Skin epidermis (tissue), 12 donors: Measurements from ENCODE around the gene GINM1.

Experiments
- H3K27ac ChIP-seq, 21 experiments: fragments of 200-600 bp; sonication (generic) in 11 of 21; one replicate each; pipeline ENCODE4 v1.5.0; 2020; ENCODE audit warnings: mild to moderate bottlenecking in 3 of 21, inconsistent platforms in 2 of 21, moderate library complexity in 2 of 21
- H3K4me3 ChIP-seq, 7 experiments: fragments of 200-600 bp; sonication (generic) in 2 of 7; one replicate each; pipeline ENCODE4 v1.5.0; 2020; ENCODE audit warnings: inconsistent platforms in 2 of 7, mild to moderate bottlenecking in 2 of 7, moderate library complexity in 1 of 7

GINM1 gene, protein sequence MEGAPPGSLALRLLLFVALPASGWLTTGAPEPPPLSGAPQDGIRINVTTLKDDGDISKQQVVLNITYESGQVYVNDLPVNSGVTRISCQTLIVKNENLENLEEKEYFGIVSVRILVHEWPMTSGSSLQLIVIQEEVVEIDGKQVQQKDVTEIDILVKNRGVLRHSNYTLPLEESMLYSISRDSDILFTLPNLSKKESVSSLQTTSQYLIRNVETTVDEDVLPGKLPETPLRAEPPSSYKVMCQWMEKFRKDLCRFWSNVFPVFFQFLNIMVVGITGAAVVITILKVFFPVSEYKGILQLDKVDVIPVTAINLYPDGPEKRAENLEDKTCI

DNA sequence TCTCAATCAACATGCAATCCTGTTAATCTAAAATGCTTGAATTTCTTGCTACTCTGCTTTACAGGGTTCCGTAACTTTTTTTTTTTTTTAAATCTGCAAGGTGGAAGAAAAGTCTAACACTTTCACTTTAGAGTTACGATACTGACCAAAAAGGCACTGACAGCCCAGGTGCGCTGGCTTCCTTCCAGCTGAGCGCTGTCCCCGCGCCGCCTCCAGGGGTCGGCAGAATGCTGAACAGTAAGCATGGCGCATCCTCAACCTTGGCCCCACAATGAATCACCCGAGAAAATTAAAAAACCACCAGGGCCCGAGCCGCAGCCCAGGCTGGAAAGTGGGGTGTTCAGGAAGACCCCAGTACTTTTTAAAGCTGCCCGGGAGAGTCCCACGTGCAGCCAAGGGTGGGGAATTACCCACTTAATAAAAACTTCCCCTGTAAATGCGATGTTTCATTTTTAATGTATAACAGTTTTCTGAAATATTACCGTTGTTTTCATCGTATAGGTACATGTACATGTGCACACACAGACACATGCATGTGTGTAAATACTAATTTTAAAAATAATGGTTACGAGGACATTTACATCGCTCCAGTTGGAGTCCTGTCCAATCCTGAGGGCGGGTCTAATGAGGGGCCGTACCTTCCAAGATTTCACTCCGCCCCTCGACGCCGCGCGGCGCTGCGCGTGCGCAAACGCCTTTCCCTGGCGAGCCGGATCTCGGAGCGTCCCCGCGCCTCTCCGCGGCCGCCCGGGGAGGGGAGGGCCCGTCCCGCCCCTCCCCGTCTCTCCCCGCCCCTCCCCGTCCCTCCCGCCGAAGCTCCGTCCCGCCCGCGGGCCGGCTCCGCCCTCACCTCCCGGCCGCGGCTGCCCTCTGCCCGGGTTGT lies at the start of gene GINM1:
Gene GINM1 (plus strand): TSS at position 849 of the 883 bp plus-strand sequence. CDS start 40 bp downstream, outside the sequence.
- peak within 1 kb of the TSS; percentile 60 to 96 (median 92) for H3K27ac ChIP-seq

DNA sequence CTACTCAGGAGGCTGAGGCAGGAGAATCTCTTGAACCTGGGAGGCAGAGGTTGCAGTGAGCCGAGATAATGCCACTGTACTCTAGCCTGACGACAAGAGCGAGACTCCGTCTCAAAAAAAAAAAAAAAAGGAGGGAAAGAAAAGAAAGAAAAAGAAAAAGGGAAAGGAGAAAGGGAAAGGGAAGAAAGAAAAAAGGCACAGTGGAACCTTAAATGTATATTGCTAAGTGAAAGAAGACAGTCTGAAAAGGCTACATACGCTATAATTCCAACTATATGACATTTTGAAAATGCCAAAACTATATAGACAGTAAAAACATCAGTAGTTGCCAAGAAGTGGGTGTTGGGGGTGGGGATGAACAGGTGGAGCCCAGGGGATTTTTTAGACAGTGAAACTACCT lies 36.5 kb upstream of the GINM1 start:
- Histone ChIP-seq H3K4me3 (no peak overlapping the region), H3K27ac (no peak overlapping the region)

More for the DNA sequence above, at the start of gene GINM1:
- H3K4me3 ChIP-seq: peak within 1 kb of the TSS; percentile 88 to 100 (median 98)

GRCh38 chr6:149534742-149535141 lies 31.4 kb upstream of the GINM1 start:
- Histone ChIP-seq H3K4me3 (no peak overlapping the region), H3K27ac (no peak overlapping the region)

- no peak overlapping the region for H3K4me3 ChIP-seq
- no peak overlapping the region for H3K27ac ChIP-seq
Measured at GRCh38 chr6:149541139-149541538, 25.0 kb upstream of the GINM1 start.

GRCh38 chr6:149544646-149545257 lies 21.4 kb upstream of the GINM1 start:
- peak overlapping the region in 16 of 21 experiments; percentile 88 to 100 (median 97) for H3K27ac ChIP-seq

DNA sequence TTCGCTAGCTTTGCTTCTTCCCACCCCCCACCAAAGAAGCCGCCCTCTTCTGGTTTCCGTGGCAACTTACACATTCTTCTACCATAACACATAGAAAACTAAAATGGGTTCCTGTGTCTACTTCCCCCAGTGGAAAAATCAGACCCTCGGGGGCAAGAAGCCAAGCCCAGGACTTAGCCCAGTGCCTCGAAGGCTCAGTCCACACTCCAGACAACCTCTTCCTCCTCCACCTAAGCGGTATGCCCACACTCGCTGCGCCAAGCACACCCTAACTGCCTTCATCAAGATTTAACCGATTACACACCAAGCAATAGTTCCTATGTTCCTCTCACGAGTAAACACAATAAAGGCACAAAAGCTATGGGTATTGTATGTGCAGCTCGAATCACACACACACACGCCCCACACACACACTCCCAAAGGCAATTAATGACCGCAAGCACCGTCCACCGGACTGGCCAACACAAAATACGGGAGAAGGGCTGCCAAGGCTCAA lies 20.9 kb upstream of the GINM1 start:
- Histone ChIP-seq H3K4me3 (peak overlapping the region; percentile 85 to 99 (median 94)), H3K27ac (peak overlapping the region; percentile 73 to 100 (median 96))

More at GRCh38 chr6:149544646-149545257, 21.4 kb upstream of the GINM1 start:
- peak overlapping the region; percentile 85 to 99 (median 94) for H3K4me3 ChIP-seq

GRCh38 chr6:149545754-149546471 lies 20.3 kb upstream of the GINM1 start, which contains the start of gene PPIL4:
Gene PPIL4 (minus strand): TSS chr6:149546043. CDS start chr6:149546005, 38 bp downstream.
- peak within 1 kb of the TSS; percentile 73 to 100 (median 96) for H3K27ac ChIP-seq
- peak within 1 kb of the TSS; percentile 85 to 99 (median 94) for H3K4me3 ChIP-seq

- Histone ChIP-seq H3K27ac (no peak overlapping the region), H3K4me3 (no peak overlapping the region)
Measured at GRCh38 chr6:149551920-149552319, 14.3 kb upstream of the GINM1 start.

DNA sequence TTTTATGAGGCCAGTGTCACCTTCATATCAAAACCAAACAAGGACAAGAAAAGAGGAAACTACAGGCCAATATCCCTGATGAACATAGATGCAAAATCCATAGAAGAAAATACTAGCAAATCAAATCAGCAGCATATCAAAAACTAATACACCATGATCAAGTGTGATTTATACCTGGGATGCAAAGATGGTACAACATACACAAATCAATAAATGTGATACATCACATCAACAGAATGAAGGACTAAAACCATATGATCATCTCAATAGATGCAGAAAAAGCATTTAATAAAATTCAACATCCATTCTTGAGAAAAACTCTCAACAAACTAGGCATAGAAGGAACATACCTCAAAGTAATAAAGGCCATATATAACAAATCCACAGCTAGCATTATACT lies 8.1 kb upstream of the GINM1 start:
- Histone ChIP-seq H3K4me3 (no peak overlapping the region), H3K27ac (no peak overlapping the region)

GRCh38 chr6:149559389-149559788 lies 6.8 kb upstream of the GINM1 start:
- H3K4me3 ChIP-seq: no peak overlapping the region

GRCh38 chr6:149560736-149561135 lies 5.4 kb upstream of the GINM1 start:
- no peak overlapping the region for H3K4me3 ChIP-seq
- H3K27ac ChIP-seq: no peak overlapping the region

More at GRCh38 chr6:149559389-149559788, 6.8 kb upstream of the GINM1 start:
- H3K27ac ChIP-seq: no peak overlapping the region

DNA sequence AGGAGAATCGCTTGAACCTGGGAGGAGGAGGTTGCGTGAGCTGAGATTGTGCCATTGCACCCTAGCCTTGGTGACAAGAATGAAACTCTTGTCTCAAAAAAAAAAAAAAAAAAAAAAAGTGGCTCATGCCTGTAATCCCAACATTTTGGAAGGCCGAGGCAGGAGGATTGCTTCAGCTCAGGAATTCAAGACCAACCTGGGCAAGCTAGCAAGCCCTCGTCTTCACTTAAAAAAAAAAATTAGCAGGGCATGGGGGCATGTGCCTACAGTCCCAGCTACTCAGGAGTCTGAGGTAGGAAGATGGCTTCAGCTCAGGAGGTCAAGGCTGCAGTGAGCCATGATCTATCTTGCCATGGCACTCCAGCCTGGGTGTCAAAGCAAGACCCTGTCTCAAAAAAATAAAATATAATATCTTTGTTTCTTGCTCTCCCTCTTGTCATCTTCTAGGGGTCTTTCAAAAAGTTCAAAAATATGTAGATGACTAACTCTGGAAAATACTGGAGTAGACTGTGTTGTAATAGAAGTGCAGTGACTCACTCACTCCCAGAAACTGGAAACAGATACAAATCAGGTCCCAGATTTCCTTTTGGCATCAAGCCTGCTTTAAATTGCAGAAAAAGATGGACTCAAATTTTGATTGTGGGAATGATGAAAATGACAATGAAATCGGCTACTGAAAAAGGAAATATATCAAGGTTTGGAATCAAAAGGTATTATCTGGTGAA lies 2.8 kb upstream of the GINM1 start:
- Histone ChIP-seq H3K4me3 (no peak overlapping the region), H3K27ac (peak overlapping the region in 5 of 21 experiments; percentile 20 to 62 (median 43))

DNA sequence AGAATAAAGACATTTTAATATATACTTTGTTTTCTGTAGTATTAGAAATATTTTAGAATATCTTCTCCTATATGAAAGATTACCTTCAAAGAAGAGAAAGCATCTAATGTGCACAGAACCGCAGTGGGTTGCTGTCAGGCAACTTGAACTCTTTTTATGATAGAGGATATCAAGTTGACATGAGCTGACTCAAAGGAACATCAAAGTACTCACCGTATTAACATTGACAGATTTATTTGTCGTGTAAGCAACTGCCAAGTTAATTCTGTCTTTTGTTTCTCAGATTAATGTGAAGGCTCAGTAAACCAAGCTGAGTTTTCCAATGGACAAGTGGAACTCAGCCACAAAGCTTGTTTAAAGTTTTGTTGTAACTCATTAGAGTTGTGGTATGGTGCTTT lies 2.2 kb upstream of the GINM1 start:
- Histone ChIP-seq H3K4me3 (no peak overlapping the region), H3K27ac (peak overlapping the region in 1 of 21 experiments; percentile 43)

DNA sequence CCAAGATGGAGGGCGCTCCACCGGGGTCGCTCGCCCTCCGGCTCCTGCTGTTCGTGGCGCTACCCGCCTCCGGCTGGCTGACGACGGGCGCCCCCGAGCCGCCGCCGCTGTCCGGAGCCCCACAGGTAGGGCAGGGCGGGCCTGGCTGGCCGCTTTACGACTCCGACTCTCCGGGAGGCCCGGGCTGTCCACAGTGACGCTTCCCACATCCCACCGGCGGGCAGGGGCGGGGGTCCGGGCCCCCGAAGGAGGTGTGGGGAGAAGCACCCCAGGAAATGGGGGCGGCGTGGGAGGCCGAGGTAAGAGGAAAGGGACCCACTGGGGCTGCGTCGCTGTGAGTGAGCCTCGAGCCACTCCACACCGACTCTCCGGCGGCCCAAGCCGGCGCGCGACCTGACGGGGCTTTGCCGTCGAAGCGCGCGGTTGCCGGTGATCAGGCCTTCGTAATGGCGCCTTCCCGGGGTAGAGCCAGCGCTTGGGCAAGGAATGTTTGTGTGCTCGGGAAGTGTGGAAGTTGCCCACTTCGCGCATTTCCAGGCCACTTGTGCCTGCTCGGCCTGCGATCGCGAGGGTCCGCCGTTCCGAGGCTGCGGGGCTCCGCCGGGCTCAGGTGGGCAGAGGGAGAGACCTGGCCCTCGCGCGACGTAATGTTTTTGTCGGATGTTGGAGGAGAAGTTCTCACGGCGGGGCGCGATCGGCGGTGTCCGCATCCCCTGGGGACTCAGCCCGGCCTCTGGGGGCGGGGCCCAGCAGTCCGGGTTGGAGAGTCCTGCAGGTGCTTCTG lies 427 bp downstream of the GINM1 start:
- Histone ChIP-seq H3K4me3 (peak overlapping the region; percentile 88 to 100 (median 98)), H3K27ac (peak overlapping the region; percentile 60 to 96 (median 92))

DNA sequence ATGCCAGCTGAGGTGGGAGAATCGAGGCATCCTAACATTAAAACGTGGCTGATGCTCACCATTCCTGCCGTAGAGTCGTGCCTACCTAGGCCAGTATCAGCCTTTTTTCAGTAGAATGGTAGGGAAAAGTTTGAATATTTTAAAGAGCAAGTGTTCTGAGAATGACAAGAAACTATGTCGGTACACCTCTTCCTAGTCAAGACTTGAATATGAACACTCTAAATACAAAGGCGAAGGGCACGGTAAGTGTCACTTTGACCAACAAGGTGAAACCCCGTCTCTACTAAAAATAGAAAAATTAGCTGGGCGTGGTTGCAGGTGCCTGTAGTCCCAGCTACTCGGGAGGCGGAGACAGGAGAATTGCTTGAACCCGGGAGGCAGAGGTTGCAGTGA lies 1.0 kb downstream of the GINM1 start:
- H3K4me3 ChIP-seq: peak overlapping the region; percentile 88 to 100 (median 98)
- peak overlapping the region in 17 of 21 experiments; percentile 78 to 96 (median 92) for H3K27ac ChIP-seq

- Histone ChIP-seq H3K4me3 (no peak overlapping the region), H3K27ac (no peak overlapping the region)
Measured at GRCh38 chr6:149567945-149568585, 1.9 kb downstream of the GINM1 start.

DNA sequence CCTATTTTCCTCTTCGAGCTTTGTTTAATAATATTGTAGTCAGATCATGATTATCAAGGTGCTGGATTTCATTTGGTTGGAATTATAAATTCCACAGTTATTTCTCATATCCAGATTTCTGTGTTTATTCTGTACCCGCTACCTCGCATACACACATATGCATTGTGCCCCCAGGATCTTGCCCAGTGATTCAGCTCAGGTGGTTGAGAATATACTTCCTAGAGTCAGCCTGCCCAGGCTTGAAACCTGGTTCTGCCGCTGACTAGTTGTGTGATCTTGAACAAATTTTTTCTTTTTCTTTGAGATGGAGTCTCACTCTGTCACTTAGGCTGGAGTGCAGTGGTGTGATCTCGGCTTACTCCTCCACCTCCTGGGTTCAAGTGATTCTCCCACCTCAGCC lies 14.7 kb downstream of the GINM1 start:
- no peak overlapping the region for H3K4me3 ChIP-seq
- H3K27ac ChIP-seq: no peak overlapping the region
